Measurements from ENCODE around the gene NR2F2.

The NR2F2 gene

DNA sequence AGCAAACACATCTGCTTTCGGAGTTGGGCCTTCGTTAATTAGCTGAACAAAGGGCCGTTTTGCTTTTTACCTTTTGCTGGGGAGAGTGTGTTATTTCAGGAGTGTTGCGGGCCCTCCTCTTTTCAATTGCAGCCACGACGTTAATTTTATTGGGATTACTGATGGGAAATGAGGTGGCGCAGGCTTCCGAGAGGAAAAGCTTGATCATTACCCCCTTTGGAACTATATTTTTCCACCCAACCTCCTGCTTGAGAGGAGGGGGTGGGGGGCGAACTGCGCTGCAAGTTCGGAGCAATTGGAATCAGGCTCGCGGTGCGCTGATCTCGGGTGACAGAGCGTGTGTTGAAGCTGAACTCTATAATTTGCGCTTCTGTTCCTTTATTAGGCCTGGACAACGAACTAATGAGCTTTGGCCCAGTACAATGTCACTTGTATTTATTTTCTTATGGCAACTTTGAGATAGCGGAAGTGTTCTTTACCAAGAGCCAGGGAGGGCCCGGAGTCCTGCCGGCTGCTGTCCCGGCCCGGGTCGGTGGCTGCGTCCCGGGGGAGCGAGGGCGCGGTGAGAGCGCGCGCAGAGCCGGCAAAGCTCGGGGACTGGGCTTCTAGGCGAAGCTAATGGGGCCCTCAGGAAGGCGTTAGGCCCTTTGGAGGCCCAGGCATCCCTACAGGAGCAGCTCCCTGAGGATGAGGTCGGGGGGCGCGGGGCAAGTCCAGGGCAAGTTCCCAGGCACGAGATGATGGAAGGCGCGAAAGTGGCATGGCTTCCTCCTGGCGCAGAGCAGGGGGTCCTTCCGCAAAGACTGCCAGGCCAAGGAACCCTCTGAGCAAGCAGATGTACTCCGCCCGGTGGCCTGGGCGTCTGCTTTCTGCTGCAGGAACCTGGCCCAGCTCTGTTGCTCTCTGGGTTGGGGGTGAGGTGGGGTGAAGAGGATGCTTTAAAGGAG is 12.9 kb downstream of the NR2F2 start:
- no peak for DNase-seq (ENCODE audit: low read depth)

DNA sequence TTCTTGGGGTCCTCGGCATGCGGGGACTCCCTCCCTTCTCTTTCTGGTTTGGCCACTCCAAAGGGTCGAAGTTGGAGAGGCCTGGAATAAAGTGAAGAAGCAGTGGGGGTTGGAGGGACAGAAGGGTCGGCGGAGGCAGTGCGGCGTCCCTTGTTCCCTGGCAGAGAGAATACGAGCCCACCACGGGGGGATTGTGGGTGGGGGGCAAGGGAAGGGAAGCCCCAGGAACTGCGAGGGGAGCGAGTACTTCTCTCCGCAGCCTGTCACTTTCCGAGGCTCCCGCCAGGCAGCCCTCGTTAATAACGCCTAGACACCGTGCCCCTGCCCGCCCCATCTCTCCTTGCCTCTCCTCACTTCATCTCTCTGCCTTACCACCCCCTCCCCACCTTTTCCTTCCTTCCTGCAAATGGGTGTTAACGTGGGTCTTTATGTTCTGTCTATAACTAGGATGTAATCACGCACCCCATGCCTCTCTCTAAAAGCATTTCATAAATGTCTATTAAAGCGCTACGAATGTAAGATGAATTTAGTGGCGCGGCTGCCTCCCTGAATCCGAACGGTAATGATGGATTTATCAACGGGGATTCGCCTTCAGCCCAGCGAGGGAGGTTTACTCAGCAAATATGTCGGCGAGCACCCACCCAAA is 13.7 kb downstream of the NR2F2 start:
- DNase-seq (ENCODE audit: low read depth), result no peak

GRCh38 chr15:96344706-96345559 is 14.4 kb downstream of the NR2F2 start:
- DNase-seq (ENCODE audit: low read depth), result no peak

DNA sequence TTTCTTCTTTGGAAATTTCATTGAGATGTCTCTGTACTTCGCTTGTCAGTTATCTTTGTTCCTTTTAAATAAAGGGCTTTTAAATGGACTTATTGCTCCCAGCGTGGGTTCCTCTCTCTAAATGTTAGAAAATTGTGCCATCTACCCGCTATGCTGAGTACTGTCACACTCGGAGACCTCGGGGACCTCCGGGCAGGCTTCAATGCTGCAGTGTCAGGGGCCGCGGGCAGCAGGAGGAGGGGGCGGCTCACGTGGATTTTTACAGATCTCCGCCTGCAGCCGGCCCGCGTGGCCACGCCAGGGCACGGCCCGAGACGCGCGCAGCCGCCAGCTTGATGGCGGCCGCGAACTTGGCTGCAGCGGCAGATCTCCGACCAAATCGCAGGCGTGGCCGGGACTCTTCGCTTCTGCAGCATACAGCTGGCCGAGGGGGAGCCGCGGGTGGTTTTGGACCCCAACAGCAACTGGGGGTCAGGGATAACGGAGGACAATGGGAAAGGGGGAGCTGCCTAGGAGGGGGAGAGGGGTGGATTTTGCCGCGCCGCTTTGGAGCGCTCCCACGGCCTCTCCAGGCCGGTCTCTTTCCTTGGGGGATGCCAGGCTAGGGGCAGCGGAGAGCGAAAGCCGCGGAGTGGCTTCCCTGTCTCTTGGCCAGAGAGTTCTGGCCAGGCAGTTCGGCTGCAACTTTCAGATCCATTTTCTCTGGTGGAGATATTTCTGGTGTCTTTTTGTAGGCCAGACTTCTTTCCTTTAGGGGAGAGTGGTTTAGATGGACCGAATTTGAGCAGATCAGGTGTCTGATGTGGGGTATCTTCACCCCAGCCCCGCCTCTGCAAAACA is 15.3 kb downstream of the NR2F2 start:
- peak; percentile 76 for DNase-seq (ENCODE audit: low read depth)

- DNase-seq (ENCODE audit: low read depth), result no peak
These were observed 16.0 kb downstream of the NR2F2 start for GRCh38 chr15:96346409-96346970.

GRCh38 chr15:96347181-96348111 is 16.9 kb downstream of the NR2F2 start:
- DNase-seq (ENCODE audit: low read depth), result no peak

DNA sequence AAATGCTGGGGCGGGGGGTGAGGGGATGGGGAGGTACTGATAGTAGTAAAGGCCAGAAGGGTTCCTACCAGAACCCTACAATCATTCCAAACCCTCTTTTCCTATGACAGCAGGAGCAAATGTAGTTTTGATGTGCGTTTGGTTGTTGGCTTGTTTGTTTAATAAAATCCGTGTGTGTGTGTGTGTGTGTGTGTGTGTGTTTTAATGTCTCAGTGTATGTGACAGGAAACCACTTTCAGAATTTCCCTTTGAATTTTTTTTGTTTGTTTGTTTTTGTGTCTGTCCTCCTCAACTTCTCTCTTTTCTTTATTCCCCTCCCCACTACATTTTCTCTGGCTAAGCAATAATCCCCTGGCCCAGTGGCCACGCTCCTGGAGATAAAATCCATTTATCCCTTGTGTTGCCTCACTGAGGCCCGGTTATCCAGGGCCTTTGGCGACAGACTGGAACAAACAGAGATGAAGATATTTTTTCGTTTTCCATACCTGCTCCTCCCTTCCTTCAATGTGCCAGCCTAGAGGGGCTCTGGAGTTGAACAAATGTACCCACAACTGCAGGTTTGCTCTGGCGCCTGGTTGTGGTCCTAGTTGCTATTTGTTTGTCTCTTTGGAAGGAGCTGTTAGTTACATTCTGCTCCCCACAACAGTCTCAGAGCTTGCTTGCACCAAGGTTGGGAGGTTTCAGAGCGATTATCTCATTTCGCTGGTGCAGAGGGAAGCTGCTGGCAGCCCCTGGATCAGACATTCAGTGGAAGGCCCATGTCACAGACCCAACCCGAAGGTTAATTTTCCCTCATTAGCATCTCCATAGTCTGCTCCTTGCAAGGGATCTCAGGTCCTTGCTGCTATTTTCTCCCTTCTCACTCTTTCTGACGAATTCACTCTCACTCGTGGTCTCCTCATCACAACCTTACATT is 17.9 kb downstream of the NR2F2 start:
- DNase-seq (ENCODE audit: low read depth), result no peak

- no peak for DNase-seq (ENCODE audit: low read depth)
These were observed 18.7 kb downstream of the NR2F2 start for GRCh38 chr15:96349034-96349856.

DNA sequence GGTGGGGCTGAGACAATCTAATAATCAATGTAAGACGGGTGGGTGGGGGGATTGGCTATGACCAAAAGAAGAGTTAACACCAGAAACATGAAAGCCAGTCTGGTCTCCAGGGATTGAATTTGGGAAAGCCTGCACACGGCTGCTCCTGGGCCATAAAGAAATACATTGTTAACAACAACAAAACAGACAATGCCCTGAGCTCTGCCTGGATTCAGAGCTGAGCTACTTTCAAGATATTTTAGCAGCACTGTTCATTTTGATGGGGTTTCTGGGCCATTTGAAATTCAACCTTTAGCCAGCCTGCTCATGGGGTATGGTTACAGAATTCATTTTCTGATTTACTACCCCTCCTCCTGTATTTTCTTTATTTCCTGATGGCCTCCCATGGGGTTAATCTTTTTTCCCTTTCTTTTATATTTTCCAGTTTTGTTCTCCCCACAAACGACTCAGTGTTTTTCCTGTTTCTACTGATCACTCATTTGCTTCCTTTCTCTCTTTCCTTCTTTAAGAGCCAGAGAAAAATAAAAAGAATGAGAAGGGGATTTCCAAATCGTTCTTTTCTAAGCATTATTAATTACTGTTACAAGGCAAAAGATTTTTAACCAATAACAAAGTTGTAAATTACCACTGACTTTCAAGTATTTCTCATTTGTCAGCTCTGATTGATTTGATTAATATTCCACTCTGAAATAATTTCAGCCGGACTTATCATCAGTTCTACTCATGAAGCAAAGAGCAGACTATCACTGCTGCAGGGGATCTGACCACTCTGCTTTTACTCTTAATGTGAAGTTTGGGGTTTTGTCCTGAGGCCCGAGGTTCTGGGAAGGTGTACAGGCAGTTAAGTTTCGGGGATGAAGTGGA is 19.6 kb downstream of the NR2F2 start:
- no peak for DNase-seq (ENCODE audit: low read depth)

GRCh38 chr15:96350934-96351724 is 20.6 kb downstream of the NR2F2 start:
- no peak for DNase-seq (ENCODE audit: low read depth)

GRCh38 chr15:96351761-96352603 is 21.5 kb downstream of the NR2F2 start:
- no peak for DNase-seq (ENCODE audit: low read depth)

GRCh38 chr15:96352604-96353405 is 22.3 kb downstream of the NR2F2 start:
- DNase-seq (ENCODE audit: low read depth), result no peak

DNA sequence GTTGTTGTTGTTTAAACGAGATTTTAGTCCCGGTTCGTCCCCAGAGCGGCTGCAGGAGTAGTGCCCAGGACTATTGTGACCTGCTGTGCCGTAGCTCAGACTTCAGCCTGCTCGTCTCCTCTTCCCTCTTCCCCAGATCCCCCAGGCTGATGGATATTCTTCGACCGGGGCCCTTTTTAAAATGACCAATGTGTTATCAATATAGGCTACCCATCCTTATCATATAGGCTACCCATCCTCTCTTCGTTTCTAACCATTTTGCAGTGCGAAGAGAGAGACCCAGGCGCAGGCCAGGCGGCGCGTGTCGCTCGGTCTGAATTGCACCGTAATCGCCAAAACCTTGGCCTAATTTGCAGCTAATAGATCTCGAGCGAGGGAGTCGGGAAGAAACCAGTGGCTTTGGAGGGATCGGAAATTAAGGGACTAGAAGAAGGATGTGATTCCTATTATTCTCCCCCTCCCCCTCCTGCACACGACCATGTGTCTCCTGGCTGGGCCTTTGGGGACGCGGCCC is 23.0 kb downstream of the NR2F2 start:
- no peak for DNase-seq (ENCODE audit: low read depth)
